CD4-positive, alpha-beta T cell treated with Interleukin-2 at 100 ng/mL for 4 hours (primary cell): ENCODE measurements around the gene CCSER2.
"Not testable (repeated sequence)": the region's sequence is repeated elsewhere in the genome, so short reads cannot be mapped to it uniquely, and the experiment has no call there.

Source experiments
- DNase-seq: peaks from one replicate; pipeline ENCODE4 v3.0.0-alpha.2; 2020; ENCODE audit warnings: low spot score

Gene CCSER2

DNA sequence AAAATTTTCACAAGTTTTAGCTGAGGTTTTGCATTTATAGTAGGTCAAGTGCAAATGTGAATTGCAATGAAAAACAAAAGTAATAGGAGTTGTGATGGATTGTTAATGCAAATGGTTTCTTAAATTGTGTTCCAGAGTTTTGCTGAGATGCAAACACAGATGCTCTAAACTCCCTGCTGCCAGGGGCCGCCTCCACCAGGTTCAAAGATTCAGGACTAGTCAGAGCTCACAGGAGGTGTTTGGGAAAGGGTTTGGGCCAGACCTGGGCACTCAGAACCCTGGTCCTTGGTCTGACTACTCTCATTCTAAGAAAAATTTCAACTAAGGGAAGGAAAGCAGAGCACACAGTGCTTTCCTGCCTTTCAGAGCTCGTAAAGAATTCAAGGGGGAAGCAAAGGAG lies 193.1 kb downstream of the CCSER2 start:
- DNase-seq: no peak

DNA sequence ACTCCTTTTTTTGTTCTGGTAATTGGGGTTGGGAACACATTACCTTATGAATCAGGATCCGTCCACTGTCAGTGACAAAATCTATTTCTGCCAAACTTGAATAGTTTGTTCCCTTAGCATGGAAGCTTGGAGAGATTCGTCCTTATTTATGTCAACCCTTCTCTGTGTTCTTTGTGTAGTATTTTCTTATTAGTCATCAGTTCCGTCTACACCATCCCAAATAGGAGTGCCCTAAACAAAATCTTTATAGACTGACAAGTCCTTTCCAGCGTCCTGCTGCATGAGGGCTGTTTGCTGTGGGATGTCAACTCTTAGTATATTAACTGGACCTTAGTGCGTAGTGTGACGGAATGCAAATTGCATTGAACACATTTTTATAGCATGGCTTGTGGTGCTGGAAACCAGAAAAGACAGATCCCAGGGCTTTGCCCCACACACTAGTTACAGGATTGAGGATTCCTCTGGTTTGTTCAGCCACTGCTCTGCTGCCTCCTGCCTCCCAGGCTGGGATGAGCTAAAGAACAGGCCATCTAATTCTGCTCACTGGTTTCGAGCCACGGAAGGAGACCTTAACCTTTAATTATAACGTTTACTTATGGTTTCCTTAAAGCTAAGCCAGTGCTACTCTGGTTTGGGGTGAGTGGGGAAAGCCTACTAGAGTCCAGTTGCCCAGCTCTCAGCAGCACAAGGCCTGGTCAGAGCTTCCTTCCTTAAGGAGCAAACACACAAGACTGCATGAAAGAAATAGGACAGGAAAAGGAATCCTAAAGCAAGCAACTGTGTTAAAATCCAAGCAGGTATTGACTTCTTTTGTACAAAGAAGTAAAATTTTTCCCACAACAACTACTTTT lies 194.4 kb downstream of the CCSER2 start:
- DNase-seq: no peak

DNA sequence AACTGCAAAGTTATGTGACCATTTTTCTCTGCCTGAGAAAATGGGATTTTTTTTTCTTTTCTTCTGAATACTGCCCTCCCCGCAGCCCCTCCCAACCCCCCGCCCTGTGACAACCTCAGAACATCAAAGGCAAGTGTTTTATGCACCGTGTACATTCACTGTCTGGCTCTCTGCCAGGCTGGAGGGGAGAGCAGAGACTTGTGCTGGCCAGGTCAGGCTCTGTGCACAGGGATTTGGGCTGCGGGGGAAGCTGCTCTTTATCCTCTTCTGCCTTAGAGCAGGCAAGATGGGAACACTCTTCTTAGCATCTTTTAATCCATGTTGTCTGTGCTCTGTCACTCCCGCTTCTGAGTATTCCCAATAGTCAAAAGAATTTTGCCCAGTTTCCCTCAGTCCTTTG lies 195.1 kb downstream of the CCSER2 start:
- no peak for DNase-seq

DNA sequence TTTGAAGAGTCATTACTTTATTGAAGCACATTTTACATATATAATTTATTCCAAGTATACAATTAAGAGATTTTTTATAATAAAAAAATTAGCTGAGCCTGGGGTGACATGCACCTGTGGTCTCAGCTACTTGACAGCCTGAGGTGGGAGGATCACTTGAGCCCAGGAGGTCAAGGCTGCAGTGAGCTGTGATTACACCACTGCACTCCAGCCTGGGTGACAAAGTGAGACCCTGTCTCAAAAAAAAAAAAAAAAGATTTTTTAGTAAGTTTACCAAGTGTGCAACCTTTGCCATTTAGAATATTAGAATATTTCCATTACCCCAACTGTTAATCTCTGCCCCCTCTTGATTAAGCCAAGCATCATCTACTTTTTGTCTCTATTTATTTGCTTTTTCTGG lies 196.0 kb downstream of the CCSER2 start:
- DNase-seq: no peak

DNA sequence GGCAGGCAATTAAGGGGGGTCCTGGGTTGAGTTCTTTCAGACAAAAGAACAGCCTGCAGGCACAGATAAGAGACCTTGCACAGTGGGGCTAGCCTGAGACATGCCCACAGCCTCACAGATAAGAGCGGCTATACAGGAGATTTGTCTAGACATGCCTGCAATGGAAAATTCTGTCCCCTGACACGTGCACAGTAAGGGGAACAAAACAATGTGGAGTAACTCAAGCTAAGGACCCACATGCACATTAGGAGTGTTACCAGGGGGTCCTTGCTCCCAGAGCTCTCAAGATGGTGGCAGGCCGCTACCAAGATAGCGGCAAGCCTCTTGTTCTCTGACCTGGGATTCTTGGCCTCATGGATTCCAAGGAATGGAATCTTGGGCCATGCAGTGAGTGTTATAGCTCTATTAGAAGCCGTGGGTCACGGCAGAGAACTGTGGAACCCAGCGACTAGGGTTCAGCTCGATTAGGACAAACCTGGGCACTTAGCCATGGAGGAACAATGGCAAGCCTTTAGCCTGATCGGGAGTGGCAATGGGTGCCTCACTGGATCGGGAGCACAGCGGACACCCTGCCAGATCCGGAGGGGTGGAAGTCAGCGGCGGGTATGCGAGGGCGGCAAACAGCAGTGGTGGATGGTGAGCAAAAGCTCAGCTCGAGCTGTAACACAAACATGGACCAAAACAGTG lies 196.9 kb downstream of the CCSER2 start:
- DNase-seq: no peak

DNA sequence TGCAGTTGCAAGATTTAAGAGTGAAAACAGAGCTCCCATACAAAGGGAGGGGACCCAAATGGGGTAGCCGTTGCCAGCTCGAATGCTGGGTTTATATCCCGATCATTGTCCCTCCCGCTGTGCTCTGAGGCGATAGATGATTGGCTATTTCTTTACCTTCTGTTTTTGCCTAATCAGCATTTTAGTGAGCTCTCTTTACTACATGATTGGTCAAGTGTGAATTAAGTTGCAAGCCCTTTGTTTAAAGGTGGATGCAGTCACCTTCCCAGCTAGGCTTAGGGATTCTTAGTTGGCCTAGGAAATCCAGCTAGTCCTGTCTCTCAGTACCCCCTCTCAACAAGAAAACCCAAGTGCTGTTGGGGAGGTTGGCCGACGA lies 197.4 kb downstream of the CCSER2 start:
- not testable (repeated sequence) for DNase-seq

DNA sequence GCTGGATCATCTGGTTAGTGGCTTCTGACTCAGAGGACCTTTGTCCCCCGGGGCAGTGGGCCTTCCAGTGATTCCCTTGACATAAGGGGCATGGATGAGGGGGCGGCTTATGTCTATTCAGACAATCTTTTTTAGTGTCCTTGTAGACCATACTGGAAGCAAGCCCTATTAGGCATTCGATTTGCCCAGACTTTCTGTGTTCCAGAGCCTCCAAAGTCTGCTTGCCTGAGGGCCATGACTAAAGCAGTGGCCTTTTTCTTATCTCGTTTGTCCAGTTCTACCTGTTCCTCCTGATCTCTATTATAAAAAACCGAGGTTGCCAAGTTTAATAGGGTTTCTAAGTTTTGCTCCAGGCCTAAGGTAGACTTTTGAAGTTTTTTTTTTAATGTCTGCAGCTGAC lies 199.0 kb downstream of the CCSER2 start:
- not testable (repeated sequence) for DNase-seq

DNA sequence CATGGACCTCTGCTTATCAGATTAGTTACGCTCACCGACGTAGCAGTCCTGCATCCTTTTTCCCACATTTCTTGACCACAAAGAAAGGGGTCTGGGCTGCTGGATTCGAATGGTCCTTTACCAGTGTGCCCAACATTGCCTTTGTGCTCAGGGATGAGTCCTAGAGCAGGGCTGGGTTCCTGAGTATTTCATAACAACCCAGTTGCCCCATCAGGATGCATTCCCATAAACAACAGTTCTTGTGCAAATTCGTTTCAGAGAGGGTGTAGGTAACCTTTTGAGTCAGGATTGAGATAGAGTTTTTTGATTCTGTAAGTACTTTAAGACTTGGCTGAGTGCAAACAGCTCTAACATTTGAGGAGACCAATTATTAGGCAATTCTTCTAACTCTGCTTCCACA lies 200.1 kb downstream of the CCSER2 start:
- not testable (repeated sequence) for DNase-seq

DNA sequence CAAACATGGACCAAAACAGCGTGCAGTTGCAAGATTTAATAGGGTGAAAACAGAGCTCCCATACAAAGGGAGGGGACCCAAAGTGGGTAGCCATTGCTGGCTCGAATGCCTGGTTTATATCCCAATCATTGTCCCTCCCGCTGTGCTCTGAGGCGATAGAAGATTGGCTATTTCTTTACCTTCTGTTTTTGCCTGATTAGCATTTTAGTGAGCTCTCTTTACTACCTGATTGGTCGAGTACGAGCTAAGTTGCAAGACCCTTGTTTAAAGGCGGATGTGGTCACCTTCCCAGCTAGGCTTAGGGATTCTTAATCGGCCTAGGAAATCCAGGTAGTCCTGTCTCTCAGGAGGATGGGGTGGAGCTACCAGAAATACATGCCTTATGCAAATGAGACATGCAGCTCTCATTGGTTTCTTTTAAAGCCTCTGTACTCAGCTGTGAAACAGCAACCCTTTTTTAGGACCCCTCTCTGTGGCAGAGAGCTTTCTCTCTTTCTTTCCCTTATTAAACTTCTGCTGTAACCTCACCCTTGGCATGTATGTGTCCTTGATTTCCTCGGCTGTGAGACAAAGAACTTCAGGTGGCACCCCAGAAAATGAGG lies 202.4 kb downstream of the CCSER2 start:
- no peak for DNase-seq

DNA sequence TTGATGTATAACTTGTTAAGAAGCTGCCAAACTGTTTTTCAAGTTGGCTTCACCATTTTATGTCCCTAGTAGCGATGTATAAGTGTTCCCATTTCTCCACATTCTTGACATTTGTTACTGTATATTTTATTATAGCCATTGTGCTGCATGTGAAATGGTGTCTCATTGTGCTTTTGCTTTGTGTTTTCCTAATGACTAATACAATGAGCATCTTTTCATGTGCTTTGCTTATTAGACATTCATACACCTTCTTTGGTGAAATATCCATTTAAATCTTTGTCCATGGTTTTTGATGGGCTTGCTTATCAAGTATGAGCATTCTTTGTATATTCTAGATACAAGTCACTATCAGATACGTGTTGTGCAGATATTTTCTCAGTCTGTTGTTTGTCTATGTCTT lies 203.0 kb downstream of the CCSER2 start:
- DNase-seq: no peak

DNA sequence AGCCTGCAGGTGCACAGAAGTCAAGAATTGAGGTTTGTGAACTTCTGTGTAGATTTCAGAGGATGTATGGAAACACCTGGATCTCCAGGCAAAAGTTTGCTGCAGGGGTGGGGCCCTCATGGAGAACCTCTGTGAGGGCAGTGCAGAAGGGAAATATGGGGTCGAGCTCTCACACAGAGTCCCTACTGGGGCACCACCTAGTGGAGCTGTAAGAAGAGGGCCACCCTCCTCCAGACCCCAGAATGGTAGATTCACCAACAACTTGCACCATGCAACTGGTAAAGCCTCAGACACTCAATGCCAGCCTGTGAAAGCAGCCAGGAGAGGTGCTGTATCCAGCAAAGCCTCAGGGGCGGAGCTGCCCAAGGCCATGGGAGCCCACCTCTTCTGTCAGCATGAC lies 205.8 kb downstream of the CCSER2 start:
- no peak for DNase-seq

DNA sequence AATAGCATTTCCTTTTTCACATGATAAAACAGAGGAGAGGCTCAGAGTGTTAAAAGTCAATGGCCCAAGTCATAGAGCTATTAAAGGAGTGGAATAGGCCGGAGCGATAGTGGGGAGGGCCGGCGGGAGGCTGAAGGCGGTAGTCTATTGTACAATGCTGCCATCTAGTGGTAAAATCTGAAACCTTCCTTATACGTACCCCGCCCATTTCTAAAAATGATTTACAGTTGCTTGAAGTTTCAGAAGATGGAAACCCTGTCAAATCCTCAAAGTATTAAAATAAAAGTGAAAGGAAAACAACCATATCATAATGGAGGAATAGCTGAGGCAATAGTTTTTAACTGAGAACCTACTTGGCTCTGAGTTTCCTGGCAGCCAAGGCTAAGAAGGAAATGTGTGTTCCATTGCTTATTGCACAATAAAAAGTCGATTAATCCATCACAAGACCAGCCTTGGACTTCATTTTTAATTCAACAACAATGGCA lies 209.1 kb downstream of the CCSER2 start:
- DNase-seq: peak; percentile 64

DNA sequence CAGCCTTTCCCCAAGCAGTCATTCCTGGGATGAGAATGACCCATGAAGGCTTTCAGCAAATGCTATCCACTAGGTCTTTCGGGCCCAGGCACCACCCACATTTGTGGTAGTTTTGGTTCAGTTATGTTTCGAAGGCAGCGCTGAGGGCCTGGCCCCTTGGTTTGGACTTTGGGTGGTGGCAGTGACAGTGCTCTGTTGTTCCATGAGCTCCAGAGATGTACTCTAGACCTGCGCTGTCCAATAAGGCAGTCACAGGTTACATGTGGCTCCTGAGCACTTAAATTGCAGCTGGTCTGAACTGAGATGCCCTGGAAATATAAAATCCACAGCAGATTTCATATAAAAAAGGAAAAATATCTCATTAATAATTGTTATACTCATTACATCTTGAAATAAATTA lies 209.6 kb downstream of the CCSER2 start:
- DNase-seq: no peak

DNA sequence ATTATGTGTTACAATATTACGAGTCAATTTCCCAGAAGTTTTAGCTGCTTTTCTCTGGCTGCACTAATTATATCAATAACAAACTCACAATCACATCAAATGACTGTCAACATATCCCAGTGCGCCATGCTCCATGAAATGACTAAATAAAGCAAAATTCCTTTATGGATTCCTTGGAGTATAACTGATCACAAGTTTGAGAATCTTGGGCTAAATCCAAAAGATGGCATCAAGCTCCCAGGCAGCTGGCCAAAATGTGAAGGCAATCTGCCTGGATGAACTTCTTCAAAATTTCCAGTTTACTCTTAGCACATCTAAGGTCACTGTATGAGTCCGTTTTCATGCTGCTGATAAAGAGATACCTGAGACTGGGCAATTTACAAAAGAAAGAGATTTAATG lies 210.8 kb downstream of the CCSER2 start:
- DNase-seq: no peak

DNA sequence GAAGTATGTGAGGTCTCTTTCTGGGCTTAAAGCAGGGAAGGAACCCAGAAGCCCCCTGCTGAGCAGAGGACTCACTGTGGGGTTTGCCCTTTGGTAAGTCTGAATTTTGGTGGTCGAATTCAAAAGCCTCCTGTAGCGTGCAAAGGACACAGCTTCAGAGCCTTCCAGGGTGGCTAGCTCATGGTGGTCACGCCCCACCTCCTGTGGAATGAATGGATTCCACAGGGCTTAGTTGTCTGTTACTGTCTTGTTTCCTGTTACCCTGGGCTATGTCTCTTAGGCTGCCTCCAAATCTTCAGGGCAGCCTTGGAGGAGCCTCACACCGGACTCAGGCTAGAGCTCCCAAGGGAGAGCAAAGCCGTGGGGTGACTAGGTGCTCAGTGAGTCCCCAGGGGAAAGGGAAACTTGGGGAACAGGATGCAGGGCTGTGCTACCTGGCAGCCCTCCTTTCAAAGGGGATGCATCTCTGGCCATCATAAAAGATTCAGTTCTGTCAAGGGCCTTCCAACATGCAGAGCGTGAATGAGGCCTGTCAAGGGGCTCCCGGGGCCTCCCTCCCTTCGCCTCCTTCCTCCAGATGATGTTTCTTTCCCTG lies 211.7 kb downstream of the CCSER2 start:
- DNase-seq: no peak

DNA sequence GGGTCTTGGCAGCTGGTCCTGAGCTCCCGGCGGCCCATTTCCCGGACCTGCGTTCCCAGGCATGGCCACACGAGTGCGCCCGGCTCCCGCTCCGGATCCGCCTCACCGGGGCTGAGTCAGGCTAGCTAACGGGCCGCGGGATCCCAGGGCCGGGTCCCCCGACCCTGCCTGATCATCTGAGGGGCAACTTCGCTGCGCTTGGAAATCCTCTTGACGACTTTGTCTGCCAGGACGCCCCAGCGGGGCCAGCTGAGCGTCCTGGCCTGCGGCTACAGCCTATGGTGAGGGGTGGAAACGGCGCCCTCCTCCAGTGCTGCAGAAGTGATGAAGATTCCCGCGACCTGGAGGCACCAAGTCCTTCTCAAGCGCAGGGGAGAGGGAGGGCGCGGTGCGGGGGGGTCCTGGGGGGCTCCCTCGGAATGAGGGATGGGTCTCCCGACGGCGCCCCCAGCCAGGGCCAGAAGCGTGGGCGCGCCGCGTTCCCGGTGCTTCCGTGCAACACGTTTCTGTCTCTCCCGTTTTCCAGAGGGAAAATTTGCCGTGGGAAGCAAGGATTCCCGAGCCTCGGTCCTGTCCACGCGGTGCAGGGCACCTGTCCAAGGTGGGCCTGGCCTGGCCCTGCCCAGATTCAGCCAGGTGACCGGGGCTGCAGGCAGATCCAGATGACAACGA lies 212.4 kb downstream of the CCSER2 start:
- peak; percentile 59 for DNase-seq

DNA sequence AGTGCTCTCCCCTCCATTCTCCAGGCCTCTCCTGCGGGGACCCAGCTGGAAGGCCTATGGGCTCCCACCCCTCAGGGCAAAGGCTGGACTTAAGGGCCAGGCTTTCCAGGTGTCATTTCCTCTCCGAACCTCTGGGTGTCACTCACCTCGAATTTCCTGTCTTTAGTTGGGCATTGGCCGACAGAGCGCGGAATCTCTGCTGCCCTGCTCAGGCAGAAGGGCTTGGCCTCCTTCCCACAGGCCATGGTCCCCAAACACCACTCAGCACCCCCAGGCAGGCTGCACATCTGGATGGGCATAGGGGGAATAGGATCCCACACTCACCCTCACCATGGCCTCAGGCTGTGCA lies 212.9 kb downstream of the CCSER2 start:
- no peak for DNase-seq

DNA sequence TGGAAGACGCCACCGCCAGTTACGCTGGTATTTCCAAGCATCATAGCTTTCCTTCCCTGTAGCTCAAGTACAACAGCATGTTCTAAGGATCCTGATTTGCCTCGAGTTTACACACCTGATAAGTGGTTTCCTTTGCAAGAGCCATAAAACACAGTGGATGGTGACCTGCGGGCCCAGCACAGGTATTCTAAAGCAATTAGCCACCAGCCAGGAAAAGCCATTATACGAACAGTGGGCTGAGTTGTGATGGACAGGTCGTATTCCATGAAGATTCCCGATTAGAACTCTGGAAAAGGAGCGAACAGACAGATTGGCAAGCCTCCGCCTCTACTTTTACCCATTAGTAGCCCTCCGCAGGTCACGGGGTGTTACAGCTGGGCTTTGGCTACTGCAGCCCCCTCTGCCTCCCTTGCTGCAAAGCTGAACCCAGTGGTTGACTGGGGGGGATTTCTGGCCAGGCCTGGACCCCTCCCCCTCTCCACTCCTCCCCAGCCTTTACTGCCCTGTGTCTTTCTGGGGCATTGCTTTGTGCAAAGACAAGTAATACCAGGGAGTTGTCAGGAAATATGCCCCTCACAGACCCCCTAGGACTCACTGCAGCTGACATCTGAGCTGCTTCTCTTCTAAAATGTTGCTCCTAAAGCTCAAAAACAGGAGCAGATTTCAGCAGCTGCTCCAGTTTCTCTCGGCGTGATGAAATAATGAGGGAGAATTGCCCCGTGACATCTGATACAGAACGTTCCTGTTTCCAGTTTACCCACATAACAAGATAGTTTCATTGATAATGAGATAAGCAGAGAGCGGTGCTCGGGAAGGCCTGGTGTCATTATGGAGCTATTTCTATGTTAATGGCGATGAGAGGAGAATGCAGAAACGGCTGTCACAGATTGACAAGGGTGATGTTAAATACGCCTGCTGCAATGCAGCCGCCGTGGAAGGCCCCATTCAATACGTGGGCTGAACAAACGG lies 214.4 kb downstream of the CCSER2 start:
- DNase-seq: no peak

DNA sequence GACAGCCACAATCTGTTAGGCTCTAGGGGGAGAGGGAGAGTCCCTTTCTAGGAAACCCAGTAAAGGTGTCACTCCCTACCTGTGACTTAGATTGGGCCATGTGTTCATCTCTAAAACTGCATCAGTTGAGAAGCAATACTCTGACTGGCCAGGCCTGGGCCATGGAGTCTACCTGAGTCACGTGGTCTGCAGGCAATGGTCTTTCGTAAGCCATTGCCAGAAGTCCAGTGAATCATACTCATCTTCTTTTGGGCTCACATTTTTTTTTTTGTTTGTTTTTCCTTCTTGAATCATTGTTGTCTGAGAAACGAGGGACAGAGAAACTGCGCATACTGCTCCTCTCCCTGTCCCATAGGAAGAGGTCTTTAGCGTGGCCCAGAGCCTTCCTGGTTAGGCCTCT lies 215.6 kb downstream of the CCSER2 start:
- no peak for DNase-seq

DNA sequence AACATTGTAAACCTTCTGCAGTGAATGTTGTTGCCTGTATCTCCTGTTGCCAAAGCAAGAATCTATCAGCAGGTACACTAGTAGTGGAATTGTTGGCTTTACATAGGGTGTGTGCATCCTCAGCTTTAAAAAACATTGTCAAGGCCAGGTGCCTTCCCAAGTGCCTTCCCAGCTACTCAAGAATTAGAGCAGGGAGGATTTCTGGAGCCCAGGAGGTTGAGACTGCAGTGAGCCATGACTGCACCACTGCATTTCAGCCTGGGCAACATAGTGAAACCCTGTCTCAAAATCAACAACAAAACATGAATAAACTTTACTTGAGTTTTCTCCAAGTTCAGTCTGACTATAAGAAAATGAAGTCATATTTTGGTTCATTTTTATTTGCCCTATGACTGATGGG lies 217.3 kb downstream of the CCSER2 start:
- no peak for DNase-seq

DNA sequence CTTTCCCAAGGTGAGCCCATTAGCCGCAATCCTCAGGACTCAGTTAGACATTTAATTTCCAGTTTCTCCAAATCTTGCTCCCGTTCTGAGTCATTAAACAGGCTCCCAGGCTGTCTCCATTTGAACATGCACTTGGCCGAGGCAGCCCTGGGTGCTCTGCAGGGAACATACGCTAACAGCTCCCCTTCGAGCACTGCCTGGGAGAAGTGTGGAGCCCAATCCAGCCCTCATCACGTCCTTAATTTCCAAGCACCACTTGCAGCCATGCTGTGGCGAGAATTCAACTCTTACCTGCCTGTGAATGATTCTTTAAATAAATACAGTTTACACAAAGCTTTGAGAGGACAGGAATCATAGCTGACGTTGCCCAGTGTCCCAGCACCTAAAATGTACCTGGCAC lies 218.2 kb downstream of the CCSER2 start:
- no peak for DNase-seq
